HG03039 (cell line): ENCODE measurements around the gene OCRL.
A peak's percentile ranks its signal among the peaks of the same experiment; 100 is the strongest.
"Not testable (repeated sequence)": the region's sequence is repeated elsewhere in the genome, so short reads cannot be mapped to it uniquely, and the experiment has no call there.

Source experiments
- ATAC-seq: cut with Tn5 transposase; IDR thresholded peaks from one replicate; pipeline ENCODE4 v1.9.1; 2021; ENCODE audit warnings: mild to moderate bottlenecking, moderate library complexity; ENCODE audit not compliant: unreplicated experiment

Gene OCRL

DNA sequence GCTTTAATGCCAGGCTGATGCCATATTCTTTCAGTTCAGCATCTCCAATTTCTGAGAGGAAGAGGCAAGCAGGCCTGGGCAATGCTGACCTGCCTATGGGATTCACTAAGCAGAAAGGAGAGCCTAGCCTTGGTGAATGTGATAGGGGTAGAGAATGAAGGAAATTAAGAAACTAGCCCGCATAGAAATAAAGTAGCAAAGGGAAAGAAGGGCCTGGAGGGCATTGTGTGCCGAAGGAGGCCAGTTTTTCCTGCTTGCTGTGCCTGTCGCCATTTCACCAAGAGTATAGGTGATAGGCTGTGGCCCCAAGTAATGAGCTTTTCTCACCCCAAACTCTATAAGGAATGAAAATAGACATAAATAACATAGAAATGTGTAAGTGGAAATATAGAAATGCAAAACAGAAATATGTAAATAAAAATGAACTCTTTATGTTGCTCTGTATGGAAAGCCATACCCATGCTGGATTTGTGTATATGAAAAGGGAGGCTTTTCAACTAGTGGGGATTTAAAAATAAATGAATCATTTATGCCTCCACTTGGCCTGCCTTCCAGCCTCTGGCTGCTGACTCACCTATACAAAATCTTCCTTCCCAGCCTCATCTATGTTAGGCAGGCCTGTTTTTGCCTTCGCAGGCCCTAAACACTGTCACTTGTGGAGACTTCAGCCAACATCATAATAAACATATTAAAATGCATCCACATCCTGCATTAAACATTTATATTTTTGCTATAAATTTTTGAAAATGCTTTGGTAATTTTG is 5.1 kb upstream of the OCRL start:
- ATAC-seq = no peak

DNA sequence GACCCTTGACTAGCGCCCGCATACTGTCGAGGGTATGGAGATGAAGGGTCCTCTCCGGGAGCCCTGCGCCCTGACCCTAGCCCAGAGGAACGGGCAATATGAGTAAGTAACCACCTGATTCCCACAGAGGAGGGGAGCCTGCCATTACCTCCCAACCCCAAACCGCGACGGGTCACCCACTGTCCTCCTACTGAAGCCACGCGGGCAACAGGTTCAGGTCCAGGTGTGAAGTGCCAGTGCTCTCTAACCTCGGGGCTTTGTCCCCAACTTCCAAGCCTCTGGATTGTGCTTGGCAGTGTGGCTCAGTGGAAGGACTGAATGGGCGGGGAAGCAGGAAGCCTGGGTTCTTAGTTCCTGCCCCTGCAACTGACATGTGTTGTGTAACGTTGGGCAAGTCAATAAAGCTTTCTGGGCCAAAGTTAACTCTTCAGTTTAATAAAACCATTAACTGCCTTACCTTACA is 694 bp downstream of the OCRL start:
- no peak for ATAC-seq

GRCh38 chrX:129544780-129545179 is 4.7 kb downstream of the OCRL start:
- ATAC-seq = no peak

DNA sequence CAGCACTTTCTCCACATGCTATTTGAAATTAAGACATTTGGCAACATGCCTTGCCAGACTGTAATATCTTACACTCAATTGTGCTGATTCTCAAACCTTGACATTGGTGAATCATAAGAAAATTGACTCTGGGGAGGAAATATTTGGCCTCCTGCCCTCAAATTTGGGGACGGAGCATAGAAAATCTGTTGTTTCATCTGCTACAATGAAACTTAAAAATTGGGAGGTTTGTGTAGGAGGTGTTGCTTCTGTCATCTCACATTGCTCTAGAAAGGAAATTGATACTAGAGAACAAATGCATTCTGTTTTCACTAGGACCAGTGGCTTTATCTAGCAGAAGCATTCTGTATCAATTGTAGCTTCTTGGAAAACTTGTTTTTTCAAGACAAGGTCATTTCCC is 5.3 kb downstream of the OCRL start:
- no peak for ATAC-seq

DNA sequence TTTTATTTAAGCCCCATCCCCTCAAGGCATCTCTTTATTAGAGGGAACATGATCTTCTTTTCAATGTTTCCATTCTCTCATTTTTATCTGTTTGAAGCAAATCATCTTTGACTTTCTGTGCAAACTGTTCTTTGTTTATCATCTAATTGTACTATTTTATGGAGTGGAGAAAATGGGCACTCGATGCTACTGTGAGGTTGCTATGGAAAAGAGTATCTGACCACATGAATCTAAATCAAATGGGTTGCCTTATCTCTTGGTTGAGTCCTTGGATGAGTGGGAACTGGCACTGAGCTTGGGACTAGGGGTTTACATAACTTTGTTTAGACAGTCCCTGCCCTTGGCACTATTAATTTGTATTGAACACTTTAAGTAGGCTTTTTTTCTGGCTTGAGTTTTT is 9.1 kb downstream of the OCRL start:
- ATAC-seq = no peak

- ATAC-seq = peak; percentile 98
Measured at GRCh38 chrX:129553619-129554288, 13.7 kb downstream of the OCRL start.

DNA sequence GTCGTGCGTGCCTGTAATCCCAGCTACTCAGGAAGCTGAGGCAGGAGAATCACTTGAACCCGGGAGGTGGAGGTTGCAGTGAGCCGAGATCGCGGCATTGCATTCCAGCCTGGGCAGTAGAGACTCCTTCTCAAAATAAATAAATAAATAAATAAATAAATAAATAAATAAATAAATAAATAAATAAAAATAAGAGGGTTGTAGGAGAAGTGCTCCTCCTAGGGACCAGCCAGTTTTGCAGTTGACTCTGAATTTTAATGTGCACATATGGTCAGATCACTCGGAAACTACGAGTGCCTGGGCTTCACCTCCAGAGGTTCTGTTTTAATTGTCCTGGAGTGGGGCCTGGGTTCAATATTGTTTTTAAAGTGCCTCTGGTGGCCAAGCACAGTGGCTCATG is 14.8 kb downstream of the OCRL start:
- ATAC-seq = not testable (repeated sequence)

DNA sequence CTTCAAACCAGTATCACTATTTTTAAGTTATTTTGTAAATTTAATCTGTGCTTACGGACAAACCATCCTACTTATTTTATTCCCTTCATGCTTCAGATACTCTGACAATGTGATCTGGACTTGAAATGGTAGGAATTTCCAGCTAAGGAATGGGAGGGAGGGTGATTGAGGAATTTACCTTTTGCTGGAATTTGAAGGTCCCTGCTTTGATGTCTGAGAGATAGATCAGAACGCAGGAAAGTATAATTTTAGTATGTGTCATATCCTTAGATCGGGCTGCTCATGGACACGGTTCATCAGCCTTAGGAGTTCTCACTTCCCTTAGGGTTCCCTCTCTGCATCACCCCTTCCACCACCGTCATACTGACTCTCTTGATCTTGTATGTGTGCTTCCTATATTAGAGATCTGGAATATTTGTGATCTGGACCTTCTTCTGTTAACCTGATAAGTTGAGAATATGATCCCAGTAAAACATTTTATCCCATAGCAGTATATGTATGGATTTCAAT is 16.8 kb downstream of the OCRL start:
- ATAC-seq = no peak

DNA sequence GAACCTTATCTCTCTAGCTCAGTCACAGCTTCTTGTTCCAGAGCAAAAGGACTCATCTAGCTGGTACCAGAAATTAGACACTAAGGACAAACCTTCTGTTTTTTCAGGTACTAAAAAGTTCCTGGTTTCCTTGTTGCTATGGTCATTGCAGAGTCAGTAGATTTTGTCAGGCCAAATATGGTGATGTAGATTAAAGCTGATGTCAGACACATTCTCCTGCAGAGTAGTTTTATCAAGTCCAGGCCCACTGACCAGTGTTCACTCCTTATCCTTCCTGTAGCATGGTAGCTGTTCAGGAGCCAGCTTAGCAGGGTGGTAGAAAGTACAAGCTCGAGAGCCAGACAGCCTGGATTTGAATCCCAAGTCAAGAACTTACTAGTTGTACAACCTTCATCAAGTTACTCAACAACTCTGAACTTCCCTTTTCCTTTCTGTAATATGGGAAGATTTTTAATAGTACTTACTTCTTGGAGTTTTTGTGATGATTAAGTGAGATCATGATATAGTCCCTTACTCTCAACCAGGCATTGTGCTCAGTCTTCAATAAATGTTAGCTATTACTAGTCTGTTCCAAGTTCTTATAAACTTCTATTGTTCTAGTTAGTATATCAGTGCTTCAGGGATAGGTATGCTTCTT is 17.9 kb downstream of the OCRL start:
- ATAC-seq = no peak

- ATAC-seq = no peak
Measured at GRCh38 chrX:129559783-129560182, 19.7 kb downstream of the OCRL start.

- no peak for ATAC-seq
Measured at GRCh38 chrX:129561453-129561852, 21.4 kb downstream of the OCRL start.

GRCh38 chrX:129564345-129564744 is 24.3 kb downstream of the OCRL start:
- ATAC-seq = not testable (repeated sequence)

- no peak for ATAC-seq
Measured at GRCh38 chrX:129565046-129565650, 25.1 kb downstream of the OCRL start.

GRCh38 chrX:129566073-129566472 is 26.0 kb downstream of the OCRL start:
- ATAC-seq = no peak

DNA sequence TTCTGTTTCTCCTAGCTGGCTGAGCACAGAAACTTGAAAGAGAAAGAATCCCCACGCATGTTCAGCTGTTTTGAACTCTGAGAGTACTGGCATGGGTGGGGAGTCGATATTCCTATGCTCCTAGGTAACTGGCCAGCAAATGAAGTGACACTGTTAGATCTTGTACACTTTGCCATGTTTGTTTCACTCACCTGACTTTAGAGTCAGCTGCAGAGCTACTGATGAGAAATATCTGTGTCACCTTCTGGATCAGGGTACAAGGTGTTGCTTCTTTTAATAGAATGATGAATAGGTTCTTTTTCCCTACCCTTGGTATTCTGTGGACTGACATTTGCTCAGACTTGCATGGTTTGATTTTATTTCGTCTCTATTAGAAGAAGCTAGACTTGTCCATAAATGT is 28.3 kb downstream of the OCRL start:
- ATAC-seq = no peak

- ATAC-seq = no peak
Measured at GRCh38 chrX:129572422-129572821, 32.4 kb downstream of the OCRL start.

GRCh38 chrX:129573652-129574051 is 33.6 kb downstream of the OCRL start:
- not testable (repeated sequence) for ATAC-seq

GRCh38 chrX:129574214-129574613 is 34.2 kb downstream of the OCRL start:
- ATAC-seq = no peak

GRCh38 chrX:129576539-129576938 is 36.5 kb downstream of the OCRL start:
- no peak for ATAC-seq

DNA sequence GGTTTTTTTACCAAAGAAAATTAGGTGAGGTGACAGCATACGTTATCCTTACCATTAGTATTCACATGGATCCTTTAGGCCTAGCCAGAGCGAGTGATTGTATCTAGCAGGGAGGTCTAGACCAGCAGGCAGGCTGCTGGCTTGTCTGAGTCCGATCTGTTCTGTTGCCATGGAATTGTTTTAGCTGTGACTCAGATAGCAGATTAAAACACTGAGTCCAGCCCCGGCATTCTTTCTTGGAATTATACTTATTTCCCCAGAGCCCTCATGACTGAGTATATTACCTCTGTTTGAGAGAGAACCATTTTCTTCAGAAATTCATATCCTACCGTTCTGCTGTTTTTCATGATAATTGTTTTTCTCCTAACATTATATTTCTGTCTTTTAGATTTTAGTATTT is 37.4 kb downstream of the OCRL start:
- ATAC-seq = no peak

- no peak for ATAC-seq
Measured at GRCh38 chrX:129577877-129578276, 37.8 kb downstream of the OCRL start.
